Smooth muscle cell (in vitro differentiated cells): ENCODE results near the gene DDX11. TPM values are rescaled to one million over a fixed set of nuclear protein-coding genes. Genes with fewer than 3 reads are reported as not detected.
"Not testable (repeated sequence)": the region's sequence is repeated elsewhere in the genome, so short reads cannot be mapped to it uniquely, and the experiment has no call there.

Experiments
- DNase-seq: peaks from one replicate; lab custom pipeline; 2025; ENCODE audit not compliant: unreplicated experiment; lab: John Stamatoyannopoulos, UW
- H2AFZ ChIP-seq: fragments of 200-600 bp; sonication (generic); 2 replicates; pipeline ENCODE4 v1.6.0; 2016; ENCODE audit warnings: antibody characterized with exemption, low read depth, mild to moderate bottlenecking
- H3F3A ChIP-seq: fragments of 200-600 bp; sonication (generic); 2 replicates; pipeline ENCODE4 v1.6.0; 2017; ENCODE audit warnings: antibody characterized with exemption, low read depth
- H3K27ac ChIP-seq: fragments of 200-600 bp; sonication (generic); 2 replicates; pipeline ENCODE4 v1.5.1; 2016; ENCODE audit warnings: low read depth, mild to moderate bottlenecking
- H3K27me3 ChIP-seq: fragments of 200-600 bp; sonication (generic); 2 replicates; pipeline ENCODE4 v1.6.1; 2016; ENCODE audit warnings: low read depth, mild to moderate bottlenecking
- H3K36me3 ChIP-seq: fragments of 200-600 bp; sonication (generic); 2 replicates; pipeline ENCODE4 v1.5.1; 2016; ENCODE audit warnings: low read depth
- H3K4me1 ChIP-seq: fragments of 200-600 bp; sonication (generic); 2 replicates; pipeline ENCODE4 v1.5.1; 2016; ENCODE audit warnings: low read depth
- H3K4me2 ChIP-seq: fragments of 200-600 bp; sonication (generic); 2 replicates; pipeline ENCODE4 v1.6.0; 2016; ENCODE audit warnings: mild to moderate bottlenecking
- H3K4me3 ChIP-seq: fragments of 200-600 bp; sonication (generic); 2 replicates; pipeline ENCODE4 v1.5.1; 2016; ENCODE audit warnings: mild to moderate bottlenecking
- H3K79me2 ChIP-seq: fragments of 200-600 bp; sonication (generic); 2 replicates; pipeline ENCODE4 v1.6.0; 2016; ENCODE audit warnings: low read depth, mild to moderate bottlenecking
- H3K9ac ChIP-seq: fragments of 200-600 bp; sonication (generic); 2 replicates; pipeline ENCODE4 v1.6.0; 2016; ENCODE audit warnings: low read depth
- H3K9me3 ChIP-seq: fragments of 200-600 bp; sonication (generic); replicated peaks from 2 replicates; pipeline ENCODE4 v1.5.1; 2016; ENCODE audit warnings: low read depth
- H4K20me1 ChIP-seq: fragments of 200-600 bp; sonication (generic); 2 replicates; pipeline ENCODE4 v1.6.0; 2016; ENCODE audit warnings: low read depth
- WGBS: methylation state at CpG from one replicate; pipeline ENCODE4 v1.1.7; 2016; ENCODE audit warnings: low lambda C conversion rate; 5-methylcytosine and 5-hydroxymethylcytosine counted together
- polyA plus RNA-seq: library from polyadenylated mRNA; unstranded; fragments of >200 nt; fragmentation: Nextera tagmentation; extraction: Ambion mirVana; gene quantifications from 2 replicates; pipeline ENCODE4 v1.2.1, GENCODE V29; 2016
- total RNA-seq: library from RNA; depleted of rRNA; stranded (reverse); fragments of >200 nt; gene quantifications from 2 replicates; pipeline ENCODE4 v1.2.3, GENCODE V29; 2014
- TF ChIP-seq, protein P1 (sequence below): fragments of 200-600 bp; sonication (generic); IDR thresholded peaks from 2 replicates; pipeline ENCODE4 v1.5.1; 2017; ENCODE audit warnings: borderline replicate concordance, mild to moderate bottlenecking, antibody characterized with exemption; ENCODE audit not compliant: insufficient read depth, poor library complexity, severe bottlenecking

The DDX11 gene
- total and polyA plus RNA-seq, 2 experiments from 2014 or later = 13.4 to 22.8 TPM

DNA sequence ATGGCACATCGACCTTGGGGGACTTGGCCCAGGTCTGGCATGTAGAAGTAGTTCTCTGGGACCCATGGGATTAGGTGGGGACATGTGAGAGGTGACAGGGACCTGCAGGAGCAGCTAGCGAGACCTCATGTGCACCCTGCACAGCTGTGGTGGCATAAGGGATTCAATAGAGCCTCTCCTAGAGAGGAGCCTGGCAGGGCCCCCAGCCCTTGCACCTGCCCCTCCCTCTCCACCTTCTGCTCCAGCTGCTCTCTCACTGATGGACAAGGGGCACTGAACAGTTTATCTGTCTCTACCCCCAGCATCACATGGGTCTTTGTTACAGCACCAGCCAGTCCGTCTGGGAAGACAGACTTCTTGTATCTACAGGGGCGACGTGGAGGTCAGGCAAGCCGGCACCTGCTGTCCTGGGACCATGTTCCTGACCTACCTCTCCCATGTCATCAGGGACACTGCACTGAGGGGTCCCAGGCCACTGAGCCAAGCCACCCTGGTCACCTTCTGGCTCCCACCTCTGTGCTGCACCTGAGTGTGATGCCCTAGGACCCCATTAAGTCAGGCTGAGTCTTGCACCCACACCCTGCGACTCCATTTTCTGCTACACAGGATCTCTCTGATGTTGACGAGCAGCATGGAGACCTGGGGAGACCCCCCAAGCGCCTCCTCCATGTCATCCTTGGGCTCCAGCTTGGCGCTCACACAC lies 32.6 kb downstream of the DDX11 start:
- no peaks in the 10 kb centered on the region for H3K79me2 ChIP-seq
- no peaks in the 10 kb centered on the region for H3K36me3 ChIP-seq
- no peaks in the 10 kb centered on the region for H3K4me1 ChIP-seq
- no peak overlapping the region for H3K4me3 ChIP-seq
- no peak overlapping the region for H3K9ac ChIP-seq
- no peak overlapping the region for H3K4me2 ChIP-seq
- no peak overlapping the region for H3K27ac ChIP-seq
- no peak overlapping the region for H2AFZ ChIP-seq
- no peak for DNase-seq
- 90% methylated on average over 10 of the region's 10 CpGs for WGBS
- no peaks in the 10 kb centered on the region for H4K20me1 ChIP-seq
- TF ChIP-seq, protein P1, sequence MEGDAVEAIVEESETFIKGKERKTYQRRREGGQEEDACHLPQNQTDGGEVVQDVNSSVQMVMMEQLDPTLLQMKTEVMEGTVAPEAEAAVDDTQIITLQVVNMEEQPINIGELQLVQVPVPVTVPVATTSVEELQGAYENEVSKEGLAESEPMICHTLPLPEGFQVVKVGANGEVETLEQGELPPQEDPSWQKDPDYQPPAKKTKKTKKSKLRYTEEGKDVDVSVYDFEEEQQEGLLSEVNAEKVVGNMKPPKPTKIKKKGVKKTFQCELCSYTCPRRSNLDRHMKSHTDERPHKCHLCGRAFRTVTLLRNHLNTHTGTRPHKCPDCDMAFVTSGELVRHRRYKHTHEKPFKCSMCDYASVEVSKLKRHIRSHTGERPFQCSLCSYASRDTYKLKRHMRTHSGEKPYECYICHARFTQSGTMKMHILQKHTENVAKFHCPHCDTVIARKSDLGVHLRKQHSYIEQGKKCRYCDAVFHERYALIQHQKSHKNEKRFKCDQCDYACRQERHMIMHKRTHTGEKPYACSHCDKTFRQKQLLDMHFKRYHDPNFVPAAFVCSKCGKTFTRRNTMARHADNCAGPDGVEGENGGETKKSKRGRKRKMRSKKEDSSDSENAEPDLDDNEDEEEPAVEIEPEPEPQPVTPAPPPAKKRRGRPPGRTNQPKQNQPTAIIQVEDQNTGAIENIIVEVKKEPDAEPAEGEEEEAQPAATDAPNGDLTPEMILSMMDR = no peak
- no peaks in the 10 kb centered on the region for H3F3A ChIP-seq
- H3K27me3 ChIP-seq = no peaks in the 10 kb centered on the region
- no peaks in the 10 kb centered on the region for H3K9me3 ChIP-seq

GRCh38 chr12:31109773-31110172 lies 36.1 kb downstream of the DDX11 start:
- 62% methylated on average over 6 of the region's 6 CpGs for WGBS

GRCh38 chr12:31110263-31110662 lies 36.6 kb downstream of the DDX11 start:
- H3K27ac ChIP-seq, H2AFZ ChIP-seq, H3K4me3 ChIP-seq, H3K36me3 ChIP-seq, H3K9ac ChIP-seq, H4K20me1 ChIP-seq, H3K27me3 ChIP-seq, H3K9me3 ChIP-seq, H3F3A ChIP-seq, DNase-seq, H3K4me1 ChIP-seq, H3K79me2 ChIP-seq, H3K4me2 ChIP-seq: not testable (repeated sequence)
- WGBS = 88% methylated on average over 5 of the region's 5 CpGs

More at GRCh38 chr12:31109773-31110172, 36.1 kb downstream of the DDX11 start:
- not testable (repeated sequence) for H3K9me3 ChIP-seq, H3K4me2 ChIP-seq, H3K79me2 ChIP-seq, H3K9ac ChIP-seq, H3F3A ChIP-seq, H3K4me3 ChIP-seq, H2AFZ ChIP-seq, H3K27me3 ChIP-seq, H3K4me1 ChIP-seq, DNase-seq, H3K27ac ChIP-seq, H3K36me3 ChIP-seq, H4K20me1 ChIP-seq

DNA sequence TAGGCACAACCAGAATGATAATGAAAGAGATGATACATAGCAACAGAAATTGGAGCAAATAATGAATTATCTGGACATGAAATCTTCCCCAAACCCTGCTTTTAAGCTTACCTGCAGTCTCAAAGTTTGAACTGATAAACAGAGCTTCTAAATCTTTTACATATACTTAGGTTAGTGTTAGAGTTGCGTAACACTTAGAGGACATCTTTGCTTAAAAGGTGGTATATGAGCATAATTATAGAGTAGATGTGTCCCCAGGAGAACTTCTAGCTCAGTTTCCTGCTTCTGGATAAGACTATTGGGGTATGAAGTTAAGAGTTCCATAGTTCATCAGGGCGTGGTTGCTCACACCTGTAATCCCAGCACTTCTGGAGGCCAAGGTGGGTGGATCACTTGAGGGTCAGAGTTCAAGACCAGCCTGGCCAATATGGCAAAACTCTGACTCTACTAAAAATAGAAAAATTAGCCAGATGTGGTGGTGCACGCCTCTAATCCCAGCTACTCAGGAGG lies 41.5 kb downstream of the DDX11 start:
- not testable (repeated sequence) for H2AFZ ChIP-seq, H3K27ac ChIP-seq, H3K4me2 ChIP-seq, H3K4me3 ChIP-seq, H4K20me1 ChIP-seq, H3K79me2 ChIP-seq, H3K4me1 ChIP-seq, DNase-seq, H3K9me3 ChIP-seq, H3K9ac ChIP-seq, H3F3A ChIP-seq, H3K36me3 ChIP-seq
- peaks cover 37% of the 10 kb centered on the region for H3K27me3 ChIP-seq
- WGBS = 95% methylated on average over 3 of the region's 3 CpGs

GRCh38 chr12:31116846-31117202 lies 43.2 kb downstream of the DDX11 start:
- H3K4me3 ChIP-seq = peak overlapping the region; percentile 50
- not testable (repeated sequence) for DNase-seq, H3F3A ChIP-seq, H3K9me3 ChIP-seq, H3K27ac ChIP-seq, H3K36me3 ChIP-seq, H3K79me2 ChIP-seq, H4K20me1 ChIP-seq, H3K4me1 ChIP-seq, H2AFZ ChIP-seq, H3K9ac ChIP-seq
- H3K27me3 ChIP-seq = peaks cover 37% of the 10 kb centered on the region
- peak overlapping the region; percentile 88 for H3K4me2 ChIP-seq
- 33% methylated on average over 7 of the region's 7 CpGs for WGBS
